Stimulated activated naive CD8-positive, alpha-beta T cell treated with anti-CD3 and anti-CD28 coated beads, Interleukin-15, amount 100 ng/mL, for 72 hours (primary cell): ENCODE results near the gene CEMIP.
A peak's percentile ranks its signal among the peaks of the same experiment; 100 is the strongest.

Source experiments
- ATAC-seq: fragments of 150-1000 bp; cut with Tn5 transposase; 2 replicates; pipeline ENCODE4 v1.10.0; 2021; ENCODE audit warnings: mild to moderate bottlenecking, moderate library complexity
- DNase-seq, 2 donors: peaks; one replicate each; pipeline ENCODE4 v3.0.0; 2021 to 2022
- H3K27ac Mint-ChIP-seq, 2 donors: one replicate each; pipeline ENCODE4 v1.8.0; 2022; ENCODE audit warnings: mild to moderate bottlenecking in 2 of 2, mixed read lengths in 2 of 2, moderate library complexity in 2 of 2
- H3K27me3 Mint-ChIP-seq: one replicate; pipeline ENCODE4 v1.8.0; 2022; ENCODE audit warnings: mixed read lengths
- H3K4me1 Mint-ChIP-seq: one replicate; pipeline ENCODE4 v1.8.0; 2022; ENCODE audit warnings: mild to moderate bottlenecking, mixed read lengths
- H3K4me3 Mint-ChIP-seq, 2 donors: one replicate each; pipeline ENCODE4 v1.8.0; 2022; ENCODE audit warnings: mild to moderate bottlenecking in 2 of 2, mixed read lengths in 2 of 2, moderate library complexity in 1 of 2
- H3K9me3 Mint-ChIP-seq, 2 donors: one replicate each; pipeline ENCODE4 v1.8.0; 2022; ENCODE audit warnings: mixed read lengths in 2 of 2

CEMIP gene

DNA sequence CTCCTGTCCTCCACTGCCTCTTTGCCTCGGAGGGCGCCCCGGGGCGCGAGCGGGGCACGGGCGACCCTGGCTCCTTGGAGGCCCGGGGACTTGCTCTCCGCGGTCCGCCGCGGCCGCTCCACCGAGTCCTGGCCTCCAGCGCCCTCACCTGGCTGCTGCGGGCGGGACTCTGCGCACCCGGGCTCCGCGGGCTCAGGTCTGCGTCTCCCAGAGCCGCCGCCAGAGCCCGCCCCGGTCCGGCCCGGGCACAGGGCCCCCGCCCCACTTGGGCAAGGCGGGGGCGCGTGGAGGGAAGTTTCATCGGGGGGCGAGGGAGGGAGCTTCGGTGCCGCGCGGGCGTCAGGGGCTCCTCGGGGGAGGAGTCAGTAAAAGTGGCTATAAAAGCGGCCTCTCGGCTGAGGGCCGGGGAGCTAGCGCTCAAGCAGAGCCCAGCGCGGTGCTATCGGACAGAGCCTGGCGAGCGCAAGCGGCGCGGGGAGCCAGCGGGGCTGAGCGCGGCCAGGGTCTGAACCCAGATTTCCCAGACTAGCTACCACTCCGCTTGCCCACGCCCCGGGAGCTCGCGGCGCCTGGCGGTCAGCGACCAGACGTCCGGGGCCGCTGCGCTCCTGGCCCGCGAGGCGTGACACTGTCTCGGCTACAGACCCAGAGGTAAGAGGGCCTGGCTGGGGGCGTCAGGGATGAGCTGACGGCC lies at the start of gene CEMIP:
Gene CEMIP (plus strand): TSS at position 407 of the 694 bp plus-strand sequence. CDS start 94,510 bp downstream, outside the sequence.
- peaks cover 75% of the 10 kb centered on the region for H3K27me3 Mint-ChIP-seq
- no peak within 1 kb of the TSS for H3K27ac Mint-ChIP-seq

GRCh38 chr15:80730387-80730786 lies 48.8 kb upstream of the CEMIP start:
- DNase-seq (no peak), ATAC-seq (no peak)
- no peaks in the 10 kb centered on the region for H3K4me1 Mint-ChIP-seq
- no peaks in the 10 kb centered on the region for H3K9me3 Mint-ChIP-seq
- no peaks in the 10 kb centered on the region for H3K27me3 Mint-ChIP-seq
- H3K27ac Mint-ChIP-seq: no peak overlapping the region
- H3K4me3 Mint-ChIP-seq: no peak overlapping the region

More for the DNA sequence above, at the start of gene CEMIP:
- Mint-ChIP-seq H3K4me3 (peak within 1 kb of the TSS; percentile 63 to 77), H3K4me1 (peaks cover 23% of the 10 kb centered on the region), H3K9me3 (no peaks in the 10 kb centered on the region)
- DNase-seq (peak; percentile 73 to 74), ATAC-seq (peak; percentile 91)

GRCh38 chr15:80730926-80731325 lies 48.2 kb upstream of the CEMIP start:
- Mint-ChIP-seq H3K4me3 (no peak overlapping the region), H3K4me1 (no peaks in the 10 kb centered on the region), H3K9me3 (no peaks in the 10 kb centered on the region), H3K27me3 (no peaks in the 10 kb centered on the region), H3K27ac (no peak overlapping the region)
- DNase-seq (no peak), ATAC-seq (no peak)

GRCh38 chr15:80732167-80732566 lies 47.0 kb upstream of the CEMIP start:
- H3K9me3 Mint-ChIP-seq: no peaks in the 10 kb centered on the region
- H3K27ac Mint-ChIP-seq: no peak overlapping the region
- no peak overlapping the region for H3K4me3 Mint-ChIP-seq

GRCh38 chr15:80732818-80733217 lies 46.4 kb upstream of the CEMIP start:
- no peaks in the 10 kb centered on the region for H3K4me1 Mint-ChIP-seq
- DNase-seq (no peak), ATAC-seq (no peak)
- H3K4me3 Mint-ChIP-seq: no peak overlapping the region
- H3K9me3 Mint-ChIP-seq: no peaks in the 10 kb centered on the region
- no peak overlapping the region for H3K27ac Mint-ChIP-seq
- H3K27me3 Mint-ChIP-seq: no peaks in the 10 kb centered on the region

More at GRCh38 chr15:80732167-80732566, 47.0 kb upstream of the CEMIP start:
- ATAC-seq: no peak
- H3K27me3 Mint-ChIP-seq: no peaks in the 10 kb centered on the region
- H3K4me1 Mint-ChIP-seq: no peaks in the 10 kb centered on the region
- no peak for DNase-seq

GRCh38 chr15:80733460-80733859 lies 45.7 kb upstream of the CEMIP start:
- no peak overlapping the region for H3K27ac Mint-ChIP-seq
- H3K4me3 Mint-ChIP-seq: no peak overlapping the region
- H3K27me3 Mint-ChIP-seq: no peaks in the 10 kb centered on the region
- H3K4me1 Mint-ChIP-seq: no peaks in the 10 kb centered on the region
- DNase-seq (no peak), ATAC-seq (no peak)
- peaks cover 0 to 5% of the 10 kb centered on the region in 2 donors for H3K9me3 Mint-ChIP-seq

DNA sequence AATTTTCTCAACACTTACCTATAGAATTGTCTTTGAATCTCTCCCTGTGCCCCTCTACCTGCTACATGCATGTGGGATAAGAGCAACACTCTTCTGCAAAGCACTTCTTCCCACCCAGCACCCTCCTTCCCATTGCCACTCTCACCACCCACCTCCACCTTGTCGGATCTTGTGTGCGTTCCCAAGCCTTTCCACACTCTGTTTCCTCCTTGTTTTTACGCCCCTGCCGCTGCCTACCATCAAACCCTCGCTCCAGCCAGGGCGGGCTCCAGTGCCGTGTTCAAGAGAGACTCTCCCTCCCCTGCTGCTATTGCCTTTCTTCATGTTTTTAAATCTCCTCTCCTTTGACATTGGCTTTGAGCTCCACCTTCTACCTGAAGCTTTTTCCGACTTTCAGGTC lies 43.8 kb upstream of the CEMIP start:
- H3K4me3 Mint-ChIP-seq: no peak overlapping the region
- no peaks in the 10 kb centered on the region for H3K4me1 Mint-ChIP-seq
- no peak overlapping the region for H3K27ac Mint-ChIP-seq
- no peak for DNase-seq
- H3K27me3 Mint-ChIP-seq: no peaks in the 10 kb centered on the region
- no peak for ATAC-seq
- peaks cover 0 to 17% of the 10 kb centered on the region in 2 donors for H3K9me3 Mint-ChIP-seq

- peaks cover 0 to 17% of the 10 kb centered on the region in 2 donors for H3K9me3 Mint-ChIP-seq
- no peaks in the 10 kb centered on the region for H3K4me1 Mint-ChIP-seq
- no peak for DNase-seq
- ATAC-seq: no peak
- no peaks in the 10 kb centered on the region for H3K27me3 Mint-ChIP-seq
- H3K4me3 Mint-ChIP-seq: no peak overlapping the region
- no peak overlapping the region for H3K27ac Mint-ChIP-seq
Observed at GRCh38 chr15:80736560-80736959, 42.6 kb upstream of the CEMIP start.

DNA sequence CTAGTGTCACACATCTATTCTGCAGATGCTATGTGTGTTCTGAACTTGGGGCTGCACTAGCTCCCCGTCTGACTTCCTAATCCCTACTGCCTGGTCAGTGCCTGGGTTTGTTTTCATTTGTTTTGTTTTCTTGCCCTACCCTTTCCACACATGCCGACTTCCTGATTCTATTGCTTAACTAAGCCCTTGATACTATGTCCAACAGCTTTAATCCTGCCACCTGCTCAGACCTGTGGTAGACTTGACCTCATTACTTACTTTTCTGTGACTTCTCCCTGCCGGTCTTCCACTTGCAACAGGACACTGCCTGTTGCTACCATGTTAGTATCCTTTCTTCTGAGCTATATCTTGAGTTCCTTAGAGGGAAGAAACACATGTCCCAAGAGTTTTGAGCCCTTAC lies 39.3 kb upstream of the CEMIP start:
- Mint-ChIP-seq H3K4me1 (no peaks in the 10 kb centered on the region), H3K27ac (no peak overlapping the region), H3K4me3 (no peak overlapping the region), H3K27me3 (no peaks in the 10 kb centered on the region), H3K9me3 (peaks cover 0 to 17% of the 10 kb centered on the region in 2 donors)
- DNase-seq: no peak
- no peak for ATAC-seq

DNA sequence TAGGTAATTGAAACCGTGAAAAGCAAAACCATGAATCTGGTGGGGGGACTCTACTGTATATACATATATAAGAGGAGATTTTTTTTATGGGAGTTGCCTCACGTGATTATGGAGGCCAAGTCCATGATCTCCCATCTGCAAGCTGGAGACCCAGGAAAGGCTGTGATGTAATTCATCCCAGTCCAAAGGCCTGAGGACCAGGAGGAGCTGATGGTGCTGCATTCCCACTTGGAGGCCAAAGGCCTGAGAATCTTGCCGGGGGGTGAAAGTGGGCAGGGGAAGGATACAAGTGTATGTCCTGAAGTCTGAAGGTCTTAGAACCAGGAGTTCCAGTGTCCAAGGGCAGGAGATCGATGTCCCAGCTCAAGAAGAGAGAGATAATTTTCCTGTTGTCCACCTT lies 37.1 kb upstream of the CEMIP start:
- no peaks in the 10 kb centered on the region for H3K4me1 Mint-ChIP-seq
- no peak overlapping the region for H3K4me3 Mint-ChIP-seq
- H3K27me3 Mint-ChIP-seq: no peaks in the 10 kb centered on the region
- H3K9me3 Mint-ChIP-seq: peaks cover 0 to 17% of the 10 kb centered on the region in 2 donors
- DNase-seq (no peak), ATAC-seq (no peak)
- H3K27ac Mint-ChIP-seq: no peak overlapping the region

DNA sequence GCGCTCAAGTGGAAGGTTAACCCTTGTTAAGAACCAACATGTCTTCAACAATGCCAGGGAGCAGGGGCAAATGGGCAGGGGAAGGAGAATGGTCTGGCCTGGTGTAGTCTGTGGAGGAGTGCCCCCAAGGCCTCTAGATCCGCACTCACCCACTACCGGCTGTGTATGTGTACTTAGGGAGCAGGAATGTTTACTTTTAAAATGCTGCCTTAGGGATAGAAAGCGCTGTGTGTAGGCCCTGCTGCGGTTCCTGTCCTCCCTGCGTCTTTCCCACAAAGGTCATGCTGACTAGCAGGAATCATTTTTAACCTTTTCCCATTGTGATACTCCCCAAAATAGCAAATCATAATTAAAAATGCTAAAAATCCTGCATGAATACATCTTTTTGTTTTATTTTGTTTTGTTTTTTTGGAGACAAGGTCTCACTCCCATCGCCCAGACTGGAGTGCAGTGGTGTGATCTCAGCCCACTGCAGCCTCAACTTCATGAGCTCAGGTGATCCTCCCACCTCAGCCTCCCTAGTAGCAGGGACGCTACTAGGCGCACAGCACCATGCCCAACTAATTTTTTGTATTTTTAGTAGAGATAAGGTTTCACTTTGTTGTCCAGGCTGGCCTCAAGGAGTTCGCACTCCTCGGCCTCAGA lies 35.9 kb upstream of the CEMIP start:
- no peak overlapping the region for H3K27ac Mint-ChIP-seq
- no peaks in the 10 kb centered on the region for H3K4me1 Mint-ChIP-seq
- no peak overlapping the region for H3K4me3 Mint-ChIP-seq
- peaks cover 0 to 14% of the 10 kb centered on the region in 2 donors for H3K9me3 Mint-ChIP-seq
- H3K27me3 Mint-ChIP-seq: no peaks in the 10 kb centered on the region
- no peak for ATAC-seq
- no peak for DNase-seq

GRCh38 chr15:80744415-80744814 lies 34.8 kb upstream of the CEMIP start:
- Mint-ChIP-seq H3K9me3 (peaks cover 0 to 8% of the 10 kb centered on the region in 2 donors), H3K4me3 (no peak overlapping the region), H3K27ac (no peak overlapping the region), H3K27me3 (no peaks in the 10 kb centered on the region), H3K4me1 (no peaks in the 10 kb centered on the region)
- DNase-seq (no peak), ATAC-seq (no peak)

GRCh38 chr15:80744826-80745225 lies 34.3 kb upstream of the CEMIP start:
- peak overlapping the region in 1 of 2 donors; percentile 42 for H3K27ac Mint-ChIP-seq
- ATAC-seq (no peak), DNase-seq (no peak)
- no peaks in the 10 kb centered on the region for H3K27me3 Mint-ChIP-seq
- no peaks in the 10 kb centered on the region for H3K4me1 Mint-ChIP-seq
- H3K9me3 Mint-ChIP-seq: peaks cover 0 to 4% of the 10 kb centered on the region in 2 donors
- H3K4me3 Mint-ChIP-seq: no peak overlapping the region

DNA sequence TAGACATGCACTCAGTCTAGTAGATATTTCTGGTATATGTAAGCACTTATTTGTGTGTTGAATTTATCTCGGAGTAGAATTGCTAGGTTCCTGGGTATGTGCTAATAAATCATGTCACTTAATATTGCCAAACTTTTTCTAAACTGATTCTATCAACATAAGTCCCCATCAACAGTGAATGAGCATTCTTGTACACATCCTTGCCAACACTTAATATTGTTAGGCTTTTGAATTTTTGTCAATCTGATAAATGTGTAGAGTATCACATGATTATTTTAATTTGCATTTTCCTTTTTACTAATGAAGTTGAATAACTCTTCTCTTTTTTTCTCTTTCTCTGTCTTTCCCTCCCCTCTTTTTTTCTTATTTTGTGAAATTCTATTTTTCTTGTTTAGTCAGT lies 33.3 kb upstream of the CEMIP start:
- DNase-seq: no peak
- no peaks in the 10 kb centered on the region for H3K9me3 Mint-ChIP-seq
- H3K4me3 Mint-ChIP-seq: no peak overlapping the region
- no peak for ATAC-seq
- peak overlapping the region in 1 of 2 donors; percentile 1 for H3K27ac Mint-ChIP-seq
- H3K4me1 Mint-ChIP-seq: no peaks in the 10 kb centered on the region
- H3K27me3 Mint-ChIP-seq: no peaks in the 10 kb centered on the region

GRCh38 chr15:80747317-80748053 lies 31.7 kb upstream of the CEMIP start:
- Mint-ChIP-seq H3K4me3 (no peak overlapping the region), H3K27me3 (no peaks in the 10 kb centered on the region), H3K27ac (no peak overlapping the region), H3K4me1 (no peaks in the 10 kb centered on the region), H3K9me3 (no peaks in the 10 kb centered on the region)
- no peak for ATAC-seq
- DNase-seq: no peak

GRCh38 chr15:80749589-80749988 lies 29.6 kb upstream of the CEMIP start:
- Mint-ChIP-seq H3K4me1 (no peaks in the 10 kb centered on the region), H3K27ac (no peak overlapping the region), H3K9me3 (no peaks in the 10 kb centered on the region), H3K4me3 (no peak overlapping the region), H3K27me3 (no peaks in the 10 kb centered on the region)
- DNase-seq: no peak
- ATAC-seq: no peak
